Progenitor cell of endocrine pancreas (in vitro differentiated cells): ENCODE measurements around the gene CCDC14. TPM values are rescaled to one million over a fixed set of nuclear protein-coding genes. Genes with fewer than 3 reads are reported as not detected.

Source experiments
- DNase-seq: peaks from one replicate; pipeline ENCODE4 v3.0.0; 2021; ENCODE audit warnings: low spot score; ENCODE audit not compliant: unreplicated experiment
- H3K27ac Mint-ChIP-seq: 2 replicates; pipeline ENCODE4 v1.8.0; 2021; ENCODE audit warnings: mild to moderate bottlenecking, moderate library complexity, mixed read lengths
- H3K27me3 Mint-ChIP-seq: 2 replicates; pipeline ENCODE4 v1.8.0; 2021; ENCODE audit warnings: mixed read lengths
- H3K36me3 Mint-ChIP-seq: 2 replicates; pipeline ENCODE4 v1.8.0; 2022; ENCODE audit warnings: mixed read lengths; ENCODE audit not compliant: insufficient read depth
- H3K4me1 Mint-ChIP-seq: 2 replicates; pipeline ENCODE4 v1.8.0; 2021; ENCODE audit warnings: low read depth, mixed read lengths
- H3K4me3 Mint-ChIP-seq: 2 replicates; pipeline ENCODE4 v1.8.0; 2021; ENCODE audit warnings: low read depth, mild to moderate bottlenecking, moderate library complexity, mixed read lengths
- H3K9me3 Mint-ChIP-seq: 2 replicates; pipeline ENCODE4 v1.8.0; 2021; ENCODE audit warnings: low read depth, mixed read lengths
- total RNA-seq: library from RNA; stranded (reverse); gene quantifications from 2 replicates; pipeline ENCODE4 v1.2.1, GENCODE V29; 2021
- TF ChIP-seq, protein P1 (sequence below): fragments of 200-600 bp; sonication (generic); IDR thresholded peaks from one replicate; pipeline ENCODE4 v1.5.0; 2021; ENCODE audit warnings: antibody characterized with exemption, mild to moderate bottlenecking; ENCODE audit not compliant: unreplicated experiment

The CCDC14 gene
- total RNA-seq, 1 donor from 2014 or later, result 114 TPM

DNA sequence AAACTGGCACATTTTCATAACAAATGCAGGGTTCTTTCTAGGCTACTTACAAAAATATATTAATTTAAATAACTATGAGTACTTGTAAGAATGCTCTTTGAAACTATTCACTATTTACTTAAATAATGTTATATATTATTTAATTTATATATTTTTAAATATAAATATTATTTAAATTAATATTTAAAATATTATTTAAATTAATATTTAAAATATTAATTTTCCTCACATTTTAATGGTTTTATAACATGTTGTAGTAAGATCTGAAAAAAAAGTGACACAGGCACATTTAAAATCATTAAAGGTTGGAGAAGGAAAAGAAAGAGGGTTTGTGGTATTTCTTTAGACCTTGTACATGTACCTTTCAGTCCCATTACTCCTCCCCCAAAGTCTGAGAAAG, 34.6 kb downstream of the CCDC14 start:
- Mint-ChIP-seq H3K4me3 (no peak overlapping the region), H3K9me3 (peaks cover 25% of the 10 kb centered on the region), H3K27me3 (no peaks in the 10 kb centered on the region), H3K27ac (no peak overlapping the region), H3K4me1 (no peaks in the 10 kb centered on the region), H3K36me3 (peaks cover 52% of the 10 kb centered on the region)
- DNase-seq, result no peak
- TF ChIP-seq, protein P1, sequence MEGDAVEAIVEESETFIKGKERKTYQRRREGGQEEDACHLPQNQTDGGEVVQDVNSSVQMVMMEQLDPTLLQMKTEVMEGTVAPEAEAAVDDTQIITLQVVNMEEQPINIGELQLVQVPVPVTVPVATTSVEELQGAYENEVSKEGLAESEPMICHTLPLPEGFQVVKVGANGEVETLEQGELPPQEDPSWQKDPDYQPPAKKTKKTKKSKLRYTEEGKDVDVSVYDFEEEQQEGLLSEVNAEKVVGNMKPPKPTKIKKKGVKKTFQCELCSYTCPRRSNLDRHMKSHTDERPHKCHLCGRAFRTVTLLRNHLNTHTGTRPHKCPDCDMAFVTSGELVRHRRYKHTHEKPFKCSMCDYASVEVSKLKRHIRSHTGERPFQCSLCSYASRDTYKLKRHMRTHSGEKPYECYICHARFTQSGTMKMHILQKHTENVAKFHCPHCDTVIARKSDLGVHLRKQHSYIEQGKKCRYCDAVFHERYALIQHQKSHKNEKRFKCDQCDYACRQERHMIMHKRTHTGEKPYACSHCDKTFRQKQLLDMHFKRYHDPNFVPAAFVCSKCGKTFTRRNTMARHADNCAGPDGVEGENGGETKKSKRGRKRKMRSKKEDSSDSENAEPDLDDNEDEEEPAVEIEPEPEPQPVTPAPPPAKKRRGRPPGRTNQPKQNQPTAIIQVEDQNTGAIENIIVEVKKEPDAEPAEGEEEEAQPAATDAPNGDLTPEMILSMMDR, result no peak

GRCh38 chr3:123920868-123921267, 40.2 kb downstream of the CCDC14 start:
- no peaks in the 10 kb centered on the region for H3K4me1 Mint-ChIP-seq
- H3K27me3 Mint-ChIP-seq, result no peaks in the 10 kb centered on the region
- DNase-seq, result no peak
- H3K4me3 Mint-ChIP-seq, result no peak overlapping the region
- peaks cover 52% of the 10 kb centered on the region for H3K36me3 Mint-ChIP-seq
- TF ChIP-seq, protein P1, result no peak
- H3K27ac Mint-ChIP-seq, result no peak overlapping the region
- peaks cover 39% of the 10 kb centered on the region for H3K9me3 Mint-ChIP-seq

GRCh38 chr3:123920383-123920782, 40.6 kb downstream of the CCDC14 start:
- Mint-ChIP-seq H3K36me3 (peaks cover 52% of the 10 kb centered on the region), H3K4me1 (no peaks in the 10 kb centered on the region), H3K27me3 (no peaks in the 10 kb centered on the region), H3K27ac (no peak overlapping the region), H3K9me3 (peaks cover 39% of the 10 kb centered on the region), H3K4me3 (no peak overlapping the region)
- DNase-seq, result no peak
- TF ChIP-seq, protein P1, result no peak

- Mint-ChIP-seq H3K36me3 (peaks cover 46% of the 10 kb centered on the region), H3K27ac (no peak overlapping the region)
- TF ChIP-seq, protein P1, result no peak
Observed at GRCh38 chr3:123919353-123919752, 41.7 kb downstream of the CCDC14 start.

GRCh38 chr3:123914829-123915228, 46.2 kb downstream of the CCDC14 start:
- Mint-ChIP-seq H3K27me3 (no peaks in the 10 kb centered on the region), H3K36me3 (peaks cover 10% of the 10 kb centered on the region), H3K9me3 (peaks cover under 1% of the 10 kb centered on the region), H3K27ac (no peak overlapping the region), H3K4me3 (no peak overlapping the region), H3K4me1 (no peaks in the 10 kb centered on the region)
- TF ChIP-seq, protein P1, result no peak
- no peak for DNase-seq

More at GRCh38 chr3:123919353-123919752, 41.7 kb downstream of the CCDC14 start:
- Mint-ChIP-seq H3K4me1 (no peaks in the 10 kb centered on the region), H3K9me3 (peaks cover 35% of the 10 kb centered on the region), H3K4me3 (no peak overlapping the region), H3K27me3 (no peaks in the 10 kb centered on the region)
- no peak for DNase-seq
